CD14-positive monocyte (primary cell): ENCODE results near the gene FGFR1OP2. TPM values are rescaled to one million over a fixed set of nuclear protein-coding genes. Genes with fewer than 3 reads are reported as not detected.
"Not testable (repeated sequence)": the region's sequence is repeated elsewhere in the genome, so short reads cannot be mapped to it uniquely, and the experiment has no call there.

ENCODE experiments used
- DNase-seq, 3 donors: peaks; one replicate each; pipeline ENCODE4 v3.0.0-alpha.2; 2011 to 2022
- H2AFZ ChIP-seq: 2 replicates; pipeline ENCODE4 v1.6.0; 2012; ENCODE audit warnings: mild to moderate bottlenecking, low read depth, low read length, inconsistent platforms; ENCODE audit not compliant: insufficient read depth, poor library complexity, severe bottlenecking
- H3K27ac ChIP-seq, 2 donors: 1 replicate in 1 of 2; 2 replicates in 1 of 2; pipeline ENCODE4 v1.5.1; 2012 to 2013; ENCODE audit warnings: low read length in 2 of 2, control low read depth in 1 of 2, inconsistent platforms in 1 of 2, low read depth in 1 of 2, mild to moderate bottlenecking in 1 of 2
- H3K27me3 ChIP-seq, 2 donors: one replicate each; pipeline versions ENCODE4 v1.6.0 to v1.6.1; 2011 to 2013; ENCODE audit warnings: low read length in 2 of 2; ENCODE audit not compliant: control insufficient read depth in 2 of 2, insufficient read depth in 2 of 2
- H3K36me3 ChIP-seq, 2 donors: replicated peaks in 1 of 2; 1 replicate in 1 of 2; 2 replicates in 1 of 2; pipeline versions ENCODE4 v1.5.1 to v1.6.1; 2012 to 2013; ENCODE audit warnings: low read length in 2 of 2, control low read depth in 1 of 2, inconsistent platforms in 1 of 2, mild to moderate bottlenecking in 1 of 2; ENCODE audit not compliant: insufficient read depth in 2 of 2, control insufficient read depth in 1 of 2
- H3K4me1 ChIP-seq, 2 donors: 1 replicate in 1 of 2; 2 replicates in 1 of 2; pipeline versions ENCODE4 v1.5.1 to v1.6.1; 2012 to 2013; ENCODE audit warnings: low read length in 2 of 2, control low read depth in 1 of 2, inconsistent platforms in 1 of 2, mild to moderate bottlenecking in 1 of 2, moderate library complexity in 1 of 2; ENCODE audit not compliant: insufficient read depth in 2 of 2, control insufficient read depth in 1 of 2
- H3K4me2 ChIP-seq: replicated peaks from 2 replicates; pipeline ENCODE3; 2012; ENCODE audit warnings: low read length, moderate library complexity, mild to moderate bottlenecking; ENCODE audit not compliant: poor library complexity, severe bottlenecking; ENCODE audit errors: extremely low read depth
- H3K4me3 ChIP-seq, 3 experiments: fragments of 200-600 bp in 1 of 3; sonication (generic) in 1 of 3; replicated peaks in 1 of 3; 1 replicate in 2 of 3; 2 replicates in 1 of 3; pipeline ENCODE4 v1.5.1; 2011 to 2013; ENCODE audit warnings: low read length in 3 of 3, mild to moderate bottlenecking in 3 of 3, control low read depth in 2 of 3, low read depth in 2 of 3, inconsistent platforms in 1 of 3, moderate library complexity in 1 of 3
- H3K79me2 ChIP-seq: 2 replicates; pipeline ENCODE4 v1.6.0; 2012; ENCODE audit warnings: mild to moderate bottlenecking, control low read depth, inconsistent platforms, low read length, moderate library complexity; ENCODE audit not compliant: insufficient read depth
- H3K9ac ChIP-seq: 2 replicates; pipeline ENCODE4 v1.6.0; 2017; ENCODE audit warnings: low read length, mild to moderate bottlenecking; ENCODE audit not compliant: insufficient read depth, poor library complexity, severe bottlenecking
- H3K9me3 ChIP-seq, 2 donors: replicated peaks in 1 of 2; 1 replicate in 1 of 2; 2 replicates in 1 of 2; pipeline versions ENCODE4 v1.5.1 to v1.6.1; 2012 to 2013; ENCODE audit warnings: low read length in 2 of 2, control low read depth in 1 of 2; ENCODE audit not compliant: control insufficient read depth in 1 of 2, insufficient read depth in 1 of 2
- H4K20me1 ChIP-seq: 2 replicates; pipeline ENCODE4 v1.6.0; 2012; ENCODE audit warnings: mild to moderate bottlenecking, low read length, control low read depth, moderate library complexity; ENCODE audit not compliant: insufficient read depth
- H3K27ac Mint-ChIP-seq, 7 donors: one replicate each; pipeline ENCODE4 v1.8.0; 2020; ENCODE audit warnings: mild to moderate bottlenecking in 7 of 7, mixed read lengths in 7 of 7, moderate library complexity in 6 of 7, inconsistent platforms in 2 of 7
- H3K27me3 Mint-ChIP-seq, 3 donors: one replicate each; pipeline ENCODE4 v1.8.0; 2021 to 2022; ENCODE audit warnings: low read depth in 3 of 3, mild to moderate bottlenecking in 3 of 3, mixed read lengths in 3 of 3, moderate library complexity in 3 of 3, inconsistent platforms in 1 of 3
- H3K36me3 Mint-ChIP-seq, 2 donors: one replicate each; pipeline ENCODE4 v1.8.0; 2020; ENCODE audit warnings: mixed read lengths in 2 of 2, inconsistent platforms in 1 of 2, mild to moderate bottlenecking in 1 of 2
- H3K4me1 Mint-ChIP-seq: one replicate; pipeline ENCODE4 v1.8.0; 2020; ENCODE audit warnings: mild to moderate bottlenecking, mixed read lengths
- H3K4me3 Mint-ChIP-seq, 2 donors: one replicate each; pipeline ENCODE4 v1.8.0; 2020; ENCODE audit warnings: mild to moderate bottlenecking in 2 of 2, mixed read lengths in 2 of 2, moderate library complexity in 1 of 2
- H3K9me3 Mint-ChIP-seq, 7 donors: one replicate each; pipeline ENCODE4 v1.8.0; 2020 to 2022; ENCODE audit warnings: mixed read lengths in 7 of 7, mild to moderate bottlenecking in 6 of 7, moderate library complexity in 6 of 7, inconsistent platforms in 2 of 7
- WGBS: methylation state at CpG from one replicate; pipeline ENCODE4 v1.1.5; 2013; ENCODE audit warnings: missing lambda C conversion rate; ENCODE audit not compliant: insufficient coverage; 5-methylcytosine and 5-hydroxymethylcytosine counted together
- intact Hi-C, 2 donors: fragments of 100-400 bp; cut with micrococcal nuclease; formaldehyde crosslinking; loops; one replicate each; pipeline versions ENCODE4 v1.15.0 to v1.15.1; 2023
- polyA plus RNA-seq, 3 donors: library from polyadenylated mRNA; depleted of rRNA in 1 of 3; unstranded in 2 of 3; stranded (reverse) in 1 of 3; fragments of 300-500 nt in 2 of 3; fragments of >200 nt in 1 of 3; fragmentation: Illumina TruSeq in 2 of 3; gene quantifications; 1 replicate in 2 of 3; 2 replicates in 1 of 3; pipeline ENCODE4 v1.2.3, GENCODE V29; 2012 to 2021
- TF ChIP-seq, protein P1 (sequence below): fragments of 200-600 bp; IDR thresholded peaks from one replicate; pipeline ENCODE4 v1.8.0; 2022; ENCODE audit warnings: antibody characterized with exemption, mild to moderate bottlenecking

FGFR1OP2 gene
- polyA plus RNA-seq, 3 donors, result 29.8 to 68.9 (median 66.4) TPM

DNA sequence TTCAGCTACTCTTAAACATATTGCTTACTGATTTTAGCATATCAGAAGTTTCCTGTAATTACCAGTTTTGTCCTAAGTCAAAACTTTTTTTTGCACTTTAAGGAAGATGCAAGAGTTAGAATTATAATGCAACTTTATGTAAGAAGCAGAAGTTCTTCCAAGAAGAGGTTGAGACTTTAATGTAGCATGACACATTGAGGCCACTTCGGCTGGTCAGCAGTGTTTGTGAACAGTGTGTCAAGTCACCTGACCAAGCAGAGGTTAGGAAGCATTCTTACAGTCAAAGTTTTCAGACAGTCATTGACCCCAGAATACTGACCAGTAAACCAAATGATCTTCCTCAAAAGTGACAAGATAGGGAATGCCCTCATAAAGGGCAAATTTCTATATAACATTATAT is 15.2 kb downstream of the FGFR1OP2 start:
- H4K20me1 ChIP-seq, result peaks cover 49% of the 10 kb centered on the region
- TF ChIP-seq, protein P1, sequence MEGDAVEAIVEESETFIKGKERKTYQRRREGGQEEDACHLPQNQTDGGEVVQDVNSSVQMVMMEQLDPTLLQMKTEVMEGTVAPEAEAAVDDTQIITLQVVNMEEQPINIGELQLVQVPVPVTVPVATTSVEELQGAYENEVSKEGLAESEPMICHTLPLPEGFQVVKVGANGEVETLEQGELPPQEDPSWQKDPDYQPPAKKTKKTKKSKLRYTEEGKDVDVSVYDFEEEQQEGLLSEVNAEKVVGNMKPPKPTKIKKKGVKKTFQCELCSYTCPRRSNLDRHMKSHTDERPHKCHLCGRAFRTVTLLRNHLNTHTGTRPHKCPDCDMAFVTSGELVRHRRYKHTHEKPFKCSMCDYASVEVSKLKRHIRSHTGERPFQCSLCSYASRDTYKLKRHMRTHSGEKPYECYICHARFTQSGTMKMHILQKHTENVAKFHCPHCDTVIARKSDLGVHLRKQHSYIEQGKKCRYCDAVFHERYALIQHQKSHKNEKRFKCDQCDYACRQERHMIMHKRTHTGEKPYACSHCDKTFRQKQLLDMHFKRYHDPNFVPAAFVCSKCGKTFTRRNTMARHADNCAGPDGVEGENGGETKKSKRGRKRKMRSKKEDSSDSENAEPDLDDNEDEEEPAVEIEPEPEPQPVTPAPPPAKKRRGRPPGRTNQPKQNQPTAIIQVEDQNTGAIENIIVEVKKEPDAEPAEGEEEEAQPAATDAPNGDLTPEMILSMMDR, result no peak
- DNase-seq, result peak; percentile 90 to 95 (median 94)
- peaks cover 19% of the 10 kb centered on the region for H3K4me1 Mint-ChIP-seq
- H3K27me3 Mint-ChIP-seq, result peaks cover 0 to 1% (median 0%) of the 10 kb centered on the region in 3 donors
- peak overlapping the region; percentile 85 to 96 (median 93) for H3K27ac Mint-ChIP-seq
- H3K27ac ChIP-seq, result peak overlapping the region; percentile 77 to 80
- intact Hi-C loops, result loop anchor here in 1 of 2 donors (2.0 kb wide), 1 partner anchor 15 kb away; the partner anchor contains the start of gene FGFR1OP2
- peaks cover 33 to 43% of the 10 kb centered on the region in 2 donors for H3K36me3 Mint-ChIP-seq
- H3K9ac ChIP-seq, result peak overlapping the region; percentile 32
- H3K4me2 ChIP-seq, result peak overlapping the region; percentile 26
- H3K36me3 ChIP-seq, result peaks cover 26 to 36% of the 10 kb centered on the region in 2 donors
- no peak overlapping the region for H3K4me3 ChIP-seq
- no peaks in the 10 kb centered on the region for H3K27me3 ChIP-seq
- H3K4me3 Mint-ChIP-seq, result peak overlapping the region in 1 of 2 donors; percentile 39
- whole genome bisulfite sequencing, result 17% methylated on average over 1 of the region's 1 CpG
- peaks cover 13 to 27% of the 10 kb centered on the region in 2 donors for H3K4me1 ChIP-seq
- H3K9me3 ChIP-seq, result no peaks in the 10 kb centered on the region
- H3K9me3 Mint-ChIP-seq, result peaks cover 0 to 4% (median under 1%) of the 10 kb centered on the region in 7 donors
- H3K79me2 ChIP-seq, result peaks cover 68% of the 10 kb centered on the region
- H2AFZ ChIP-seq, result no peak overlapping the region

DNA sequence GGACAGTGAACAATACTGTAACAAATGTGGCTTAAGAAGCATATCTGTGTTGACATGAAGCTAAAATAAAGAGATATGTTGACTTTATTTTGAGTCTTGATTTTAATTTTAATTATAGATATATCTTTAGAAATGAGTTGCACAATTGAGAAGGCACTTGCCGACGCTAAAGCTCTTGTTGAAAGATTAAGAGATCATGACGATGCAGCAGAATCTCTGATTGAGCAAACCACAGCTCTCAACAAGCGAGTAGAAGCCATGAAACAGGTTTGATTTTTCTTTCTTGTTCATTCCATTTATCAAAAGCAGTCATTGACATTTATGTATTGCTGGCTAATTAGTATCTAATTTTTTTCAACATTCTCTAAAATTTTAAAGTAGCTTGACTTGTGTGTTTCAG is 15.8 kb downstream of the FGFR1OP2 start:
- H3K9me3 Mint-ChIP-seq, result peaks cover 0 to 2% (median 0%) of the 10 kb centered on the region in 7 donors
- no peaks in the 10 kb centered on the region for H3K9me3 ChIP-seq
- no peak overlapping the region for H3K4me3 Mint-ChIP-seq
- intact Hi-C loops, result no loop called here
- peaks cover 31 to 43% of the 10 kb centered on the region in 2 donors for H3K36me3 Mint-ChIP-seq
- H3K79me2 ChIP-seq, result peaks cover 63% of the 10 kb centered on the region
- no peaks in the 10 kb centered on the region for H3K27me3 ChIP-seq
- no peak overlapping the region for H3K4me3 ChIP-seq
- peaks cover 13 to 27% of the 10 kb centered on the region in 2 donors for H3K4me1 ChIP-seq
- TF ChIP-seq, protein P1, result no peak
- H3K4me2 ChIP-seq, result peak overlapping the region; percentile 26
- no CpG with 5 or more reads among the region's 4 CpGs for WGBS
- H3K27ac ChIP-seq, result peak overlapping the region in 1 of 2 donors; percentile 80
- H3K9ac ChIP-seq, result peak overlapping the region; percentile 32
- H2AFZ ChIP-seq, result no peak overlapping the region
- peak; percentile 35 to 52 (median 41) for DNase-seq
- H3K4me1 Mint-ChIP-seq, result peaks cover 19% of the 10 kb centered on the region
- H3K36me3 ChIP-seq, result peaks cover 29 to 40% of the 10 kb centered on the region in 2 donors
- H3K27ac Mint-ChIP-seq, result peak overlapping the region; percentile 85 to 96 (median 88)
- peaks cover 46% of the 10 kb centered on the region for H4K20me1 ChIP-seq
- peaks cover 0 to 1% (median 0%) of the 10 kb centered on the region in 3 donors for H3K27me3 Mint-ChIP-seq

DNA sequence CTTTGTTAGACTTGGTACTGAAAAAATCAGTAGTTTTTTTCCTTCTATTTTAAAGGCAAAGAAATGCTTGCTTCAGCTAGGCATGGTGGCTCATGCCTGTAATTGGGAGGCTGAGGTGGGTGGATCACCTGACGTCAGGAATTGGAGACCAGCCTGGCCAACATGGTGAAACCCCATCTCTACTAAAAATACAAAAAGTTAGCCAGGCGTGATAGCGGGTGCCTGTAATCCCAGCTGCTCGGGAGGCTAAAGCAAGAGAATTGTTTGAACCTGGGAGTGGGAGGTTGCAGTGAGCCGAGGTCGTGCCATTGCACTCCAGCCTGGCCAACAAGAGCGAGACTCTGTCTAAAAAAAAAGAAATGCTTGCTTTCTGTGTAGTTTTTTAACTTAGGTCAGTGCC is 23.1 kb downstream of the FGFR1OP2 start:
- intact Hi-C loops, H4K20me1 ChIP-seq, H3K27ac ChIP-seq, H3K4me3 Mint-ChIP-seq, H3K9me3 ChIP-seq, H3K4me1 Mint-ChIP-seq, H2AFZ ChIP-seq, H3K27me3 Mint-ChIP-seq, H3K4me2 ChIP-seq, DNase-seq, H3K27me3 ChIP-seq, H3K27ac Mint-ChIP-seq, H3K9me3 Mint-ChIP-seq, H3K4me1 ChIP-seq, H3K9ac ChIP-seq, H3K79me2 ChIP-seq, H3K4me3 ChIP-seq: not testable (repeated sequence)
- peaks cover 44 to 82% of the 10 kb centered on the region in 2 donors for H3K36me3 ChIP-seq
- WGBS, result 90% methylated on average over 2 of the region's 7 CpGs
- peaks cover 57 to 64% of the 10 kb centered on the region in 2 donors for H3K36me3 Mint-ChIP-seq
